PC-3 (cell line): Measurements from ENCODE around the gene BDH1. TPM values are rescaled to one million over a fixed set of nuclear protein-coding genes. Genes with fewer than 3 reads are reported as not detected.

Experiments
- ATAC-seq: fragments of 200-7000 bp; cut with Tn5 transposase; 2 replicates; pipeline ENCODE4 v1.9.1; 2020; ENCODE audit warnings: mild to moderate bottlenecking, moderate library complexity
- BruUV-seq: library from RNA; stranded (reverse); fragments of 400-500 nt; replicated peaks from 2 replicates; lab custom pipeline; 2021; lab: Mats Ljungman, UMichigan
- CTCF ChIA-PET: fragments of 300-600 bp; sonication (Branson Sonifier 250); formaldehyde crosslinking; loops from one replicate; lab custom pipeline; 2022; ENCODE audit warnings: antibody characterized with exemption; lab: Charles Lee
- POLR2A ChIA-PET: fragments of 300-600 bp; sonication (Branson Sonifier 250); formaldehyde crosslinking; loops from one replicate; lab custom pipeline; 2022; ENCODE audit warnings: antibody characterized with exemption; ENCODE audit not compliant: unreplicated experiment; lab: Charles Lee
- DNase-seq: peaks from one replicate; pipeline ENCODE4 v3.0.0-alpha.2; 2015
- H2AFZ ChIP-seq: fragments of 300-600 bp; sonication (generic); 2 replicates; pipeline ENCODE4 v1.6.0; 2016; ENCODE audit warnings: antibody characterized with exemption, low read length
- H3F3A ChIP-seq: fragments of 300-600 bp; sonication (generic); one replicate; pipeline ENCODE4 v1.6.0; 2017; ENCODE audit warnings: antibody characterized with exemption, low read length, control low read depth, mild to moderate bottlenecking; ENCODE audit not compliant: unreplicated experiment
- H3K27ac ChIP-seq: fragments of 300-600 bp; sonication (generic); 2 replicates; pipeline ENCODE4 v1.5.1; 2016; ENCODE audit warnings: mild to moderate bottlenecking, low read length
- H3K27me3 ChIP-seq: fragments of 300-600 bp; sonication (generic); 2 replicates; pipeline ENCODE4 v1.6.1; 2016; ENCODE audit warnings: low read length, mixed read lengths
- H3K36me3 ChIP-seq: fragments of 300-600 bp; sonication (generic); 2 replicates; pipeline ENCODE4 v1.6.1; 2016; ENCODE audit warnings: low read depth, mixed run types, low read length, mixed read lengths
- H3K4me1 ChIP-seq: fragments of 300-600 bp; sonication (generic); 2 replicates; pipeline ENCODE4 v1.5.1; 2016; ENCODE audit warnings: low read length; ENCODE audit not compliant: insufficient read depth
- H3K4me2 ChIP-seq: fragments of 300-600 bp; sonication (generic); 2 replicates; pipeline ENCODE4 v1.6.0; 2016; ENCODE audit warnings: low read length
- H3K4me3 ChIP-seq: fragments of 300-600 bp; sonication (generic); 2 replicates; pipeline ENCODE4 v1.5.1; 2016; ENCODE audit warnings: mild to moderate bottlenecking, low read length, mixed read lengths
- H3K79me2 ChIP-seq: fragments of 300-600 bp; sonication (generic); 2 replicates; pipeline ENCODE4 v1.6.1; 2017; ENCODE audit warnings: low read length, mixed read lengths
- H3K9ac ChIP-seq: fragments of 300-600 bp; sonication (generic); 2 replicates; pipeline ENCODE4 v1.6.0; 2016; ENCODE audit warnings: mild to moderate bottlenecking, low read length
- H3K9me2 ChIP-seq: fragments of 300-600 bp; sonication (generic); replicated peaks from 2 replicates; pipeline ENCODE4 v1.6.1; 2016; ENCODE audit warnings: mixed run types, low read length, mixed read lengths
- H3K9me3 ChIP-seq: fragments of 300-600 bp; sonication (generic); 2 replicates; pipeline ENCODE4 v1.6.1; 2016; ENCODE audit warnings: low read length, mixed read lengths
- H4K20me1 ChIP-seq: fragments of 300-600 bp; sonication (generic); 2 replicates; pipeline ENCODE4 v1.6.1; 2016; ENCODE audit warnings: low read length, mixed read lengths
- CTCF ChIP-seq: fragments of 300-600 bp; sonication (generic); conservative IDR thresholded peaks from 2 replicates; pipeline ENCODE4 v1.5.1; 2017; ENCODE audit warnings: antibody characterized with exemption, low read depth, mild to moderate bottlenecking, low read length
- EZH2 ChIP-seq: fragments of 300-600 bp; sonication (generic); IDR thresholded peaks from one replicate; pipeline ENCODE4 v1.6.1; 2017; ENCODE audit warnings: antibody characterized with exemption, mild to moderate bottlenecking, low read length; ENCODE audit not compliant: unreplicated experiment
- EZH2phosphoT487 ChIP-seq: fragments of 300-600 bp; sonication (generic); IDR thresholded peaks from 2 replicates; pipeline ENCODE4 v1.6.1; 2018; ENCODE audit warnings: mild to moderate bottlenecking, antibody characterized with exemption, low read length, borderline replicate concordance
- intact Hi-C: fragments of 100-400 bp; cut with micrococcal nuclease; formaldehyde crosslinking; loops from 2 replicates; pipeline ENCODE4 v1.9.0; 2023
- total RNA-seq: library from RNA; depleted of rRNA; stranded (reverse); fragments of >200 nt; gene quantifications from 2 replicates; pipeline ENCODE4 v1.2.3, GENCODE V29; 2014

BDH1 gene
- total RNA-seq, 1 experiment from 2014 or later: 10.6 TPM

DNA sequence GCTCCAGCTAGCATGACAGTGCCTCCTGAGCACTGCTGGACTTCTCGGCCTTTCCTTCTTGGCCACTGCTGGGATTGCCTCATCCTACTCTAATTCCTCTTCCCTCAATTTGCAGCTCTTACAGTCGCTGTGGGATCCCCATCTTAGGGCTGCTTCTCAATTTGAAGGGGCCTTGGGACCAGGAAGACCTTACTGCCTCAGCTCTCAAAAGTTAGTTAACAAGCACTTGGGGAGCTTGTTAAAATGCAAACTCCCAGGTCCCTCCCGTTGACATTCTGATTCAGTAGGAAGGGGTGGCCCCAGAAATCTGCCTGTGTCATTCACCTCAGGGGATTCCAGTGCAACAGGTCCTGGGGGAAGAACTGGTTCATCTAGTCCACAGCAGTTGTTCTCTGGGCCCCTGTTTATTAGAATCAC, 14.8 kb downstream of the BDH1 start:
- ChIA-PET CTCF (no interaction called here), POLR2A (no interaction called here)
- Histone ChIP-seq H2AFZ (no peak overlapping the region), H3K36me3 (no peaks in the 10 kb centered on the region), H4K20me1 (no peaks in the 10 kb centered on the region), H3K27ac (peak overlapping the region; percentile 86), H3K4me1 (peaks cover 27% of the 10 kb centered on the region), H3K4me3 (no peak overlapping the region), H3F3A (no peaks in the 10 kb centered on the region), H3K27me3 (no peaks in the 10 kb centered on the region), H3K9me3 (no peaks in the 10 kb centered on the region), H3K9me2 (no peaks in the 10 kb centered on the region), H3K4me2 (peak overlapping the region; percentile 54), H3K9ac (no peak overlapping the region; the same call in 1 of the 2 replicates), H3K79me2 (no peaks in the 10 kb centered on the region)
- DNase-seq (peak; percentile 80), ATAC-seq (peak; percentile 27; the same call in 1 of the 2 replicates)
- TF ChIP-seq EZH2: no peak
- TF ChIP-seq EZH2phosphoT487: no peak
- no peak for TF ChIP-seq CTCF
- intact Hi-C loops: no loop called here
- BruUV-seq: no TSS peak

DNA sequence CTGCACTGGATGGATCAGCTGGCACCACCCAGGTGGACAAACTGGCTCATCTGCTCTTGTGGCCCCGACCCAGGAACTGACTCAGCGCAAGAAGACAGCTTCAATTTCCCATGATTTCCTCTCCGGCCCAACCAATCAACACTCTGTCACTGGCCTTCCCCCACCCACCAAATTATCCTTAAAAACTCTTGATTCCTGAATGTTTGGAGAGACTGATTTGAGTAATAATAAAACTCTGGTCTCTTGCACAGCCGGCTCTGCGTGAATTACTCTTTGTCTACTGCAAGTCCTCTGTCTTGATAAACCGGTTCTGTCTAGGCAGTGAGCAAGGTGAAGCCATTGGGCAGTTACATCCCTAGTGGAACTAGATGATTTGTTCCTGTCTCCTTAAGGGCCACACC, 16.1 kb downstream of the BDH1 start:
- H3K9me2 ChIP-seq: no peaks in the 10 kb centered on the region
- BruUV-seq: no TSS peak
- peak overlapping the region; percentile 86 for H3K27ac ChIP-seq
- H4K20me1 ChIP-seq: no peaks in the 10 kb centered on the region
- ChIA-PET POLR2A (no interaction called here), CTCF (no interaction called here)
- H3K36me3 ChIP-seq: no peaks in the 10 kb centered on the region
- intact Hi-C loops: no loop called here
- peak; percentile 94 for DNase-seq
- peaks cover 29% of the 10 kb centered on the region for H3K4me1 ChIP-seq
- no peak overlapping the region for H3K4me3 ChIP-seq
- no peaks in the 10 kb centered on the region for H3K9me3 ChIP-seq
- H3K79me2 ChIP-seq: no peaks in the 10 kb centered on the region
- no peak overlapping the region for H2AFZ ChIP-seq
- peak overlapping the region; percentile 67 for H3K4me2 ChIP-seq
- peak; percentile 87 for ATAC-seq
- H3K27me3 ChIP-seq: no peaks in the 10 kb centered on the region
- H3F3A ChIP-seq: no peaks in the 10 kb centered on the region
- TF ChIP-seq EZH2phosphoT487 (no peak), EZH2 (no peak), CTCF (no peak)
- no peak overlapping the region; the same call in 1 of the 2 replicates for H3K9ac ChIP-seq

DNA sequence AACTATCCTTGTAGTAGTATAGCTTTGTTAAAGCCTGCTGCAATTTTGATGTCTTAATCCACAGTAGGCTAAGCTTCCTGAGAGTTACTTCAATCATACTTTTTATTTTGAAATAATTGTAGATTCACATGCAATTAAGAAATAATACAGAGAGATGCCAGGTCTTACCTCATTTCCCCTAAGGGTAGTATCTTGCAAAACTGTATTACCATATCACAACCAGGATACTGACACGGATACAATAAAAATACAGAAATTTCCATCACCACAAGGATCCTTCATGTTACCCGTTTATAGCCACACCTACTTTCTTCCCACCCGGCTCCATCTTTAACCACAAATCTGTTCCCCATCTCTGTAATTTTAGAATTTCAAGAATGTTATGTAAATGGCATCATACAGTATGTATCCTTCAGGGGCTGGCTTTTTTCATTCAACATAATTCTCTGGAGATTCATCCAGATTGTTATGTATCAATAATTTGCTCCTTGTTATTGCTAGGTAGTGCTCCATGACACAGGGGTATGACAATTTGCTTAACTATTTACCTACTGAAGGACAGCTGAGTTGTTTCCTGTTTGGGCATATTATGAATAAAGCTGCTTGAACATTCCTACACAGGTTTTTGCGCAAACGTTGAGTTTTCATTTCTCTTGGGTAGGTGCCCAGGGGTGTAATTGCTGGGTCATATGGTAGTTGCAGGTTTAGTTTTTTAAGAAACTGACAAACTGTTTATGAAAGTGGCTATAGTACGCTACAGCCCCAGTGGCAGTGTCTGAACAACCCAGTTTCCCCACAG, 21.6 kb downstream of the BDH1 start:
- H3K9me2 ChIP-seq: no peaks in the 10 kb centered on the region
- H3K79me2 ChIP-seq: no peaks in the 10 kb centered on the region
- H3K9ac ChIP-seq: no peak overlapping the region
- ATAC-seq (no peak; the same call in 1 of the 2 replicates), DNase-seq (peak; percentile 39)
- H3K4me2 ChIP-seq: no peak overlapping the region
- H3F3A ChIP-seq: no peaks in the 10 kb centered on the region
- ChIA-PET POLR2A (no interaction called here), CTCF (interaction anchor here (0.7 kb wide), 1 partner anchor 10 kb away, joined by 3 read pairs; no protein-coding TSS in a partner anchor)
- H3K27me3 ChIP-seq: no peaks in the 10 kb centered on the region
- H3K4me1 ChIP-seq: peaks cover 14% of the 10 kb centered on the region; the same call in 1 of the 2 replicates
- no TSS peak for BruUV-seq
- H3K4me3 ChIP-seq: no peak overlapping the region
- H2AFZ ChIP-seq: no peak overlapping the region
- H4K20me1 ChIP-seq: no peaks in the 10 kb centered on the region
- intact Hi-C loops: no loop called here
- no peaks in the 10 kb centered on the region for H3K9me3 ChIP-seq
- 0 out of 2 replicates have a peak, but pooled peaks cover 2% of the 10 kb centered on the region for H3K36me3 ChIP-seq
- H3K27ac ChIP-seq: no peak overlapping the region
- no peak for TF ChIP-seq EZH2
- TF ChIP-seq EZH2phosphoT487: no peak
- no peak for TF ChIP-seq CTCF
